Mesenchymal stem cell (in vitro differentiated cells and primary cell): ENCODE measurements around the gene BAIAP2.

ENCODE experiments used
- DNase-seq: peaks from one replicate; pipeline ENCODE4 v3.0.0-alpha.2; 2013
- H2AFZ ChIP-seq: one replicate; pipeline ENCODE4 v1.6.1; 2013; ENCODE audit warnings: low read depth, mild to moderate bottlenecking, control low read depth, inconsistent platforms, low read length, moderate library complexity
- H2AK5ac ChIP-seq: 2 replicates; pipeline ENCODE4 v1.6.1; 2013; ENCODE audit warnings: low read length, moderate library complexity, mild to moderate bottlenecking, inconsistent platforms; ENCODE audit not compliant: severe bottlenecking
- H2BK120ac ChIP-seq: one replicate; pipeline ENCODE4 v1.6.1; 2013; ENCODE audit warnings: low read depth, mild to moderate bottlenecking, inconsistent platforms, low read length, moderate library complexity
- H2BK12ac ChIP-seq, 2 experiments: one replicate each; pipeline ENCODE4 v1.6.1; 2013; ENCODE audit warnings: inconsistent platforms in 2 of 2, low read length in 2 of 2, mild to moderate bottlenecking in 2 of 2, moderate library complexity in 2 of 2, control low read depth in 1 of 2
- H2BK15ac ChIP-seq: one replicate; pipeline ENCODE4 v1.6.1; 2013; ENCODE audit warnings: mild to moderate bottlenecking, low read depth, inconsistent platforms; ENCODE audit not compliant: poor library complexity, severe bottlenecking
- H2BK5ac ChIP-seq: 2 replicates; pipeline ENCODE4 v1.6.1; 2013; ENCODE audit warnings: low read depth, mild to moderate bottlenecking, low read length, control low read depth, inconsistent platforms; ENCODE audit not compliant: poor library complexity, severe bottlenecking
- H3K14ac ChIP-seq, 2 experiments: one replicate each; pipeline ENCODE4 v1.6.1; 2013; ENCODE audit warnings: inconsistent platforms in 2 of 2, low read length in 2 of 2, control low read depth in 1 of 2, mild to moderate bottlenecking in 1 of 2, moderate library complexity in 1 of 2
- H3K18ac ChIP-seq, 2 experiments: one replicate each; pipeline ENCODE4 v1.6.1; 2013; ENCODE audit warnings: inconsistent platforms in 2 of 2, low read length in 2 of 2, control low read depth in 1 of 2, low read depth in 1 of 2, mild to moderate bottlenecking in 1 of 2
- H3K23ac ChIP-seq, 2 experiments: one replicate each; pipeline ENCODE4 v1.6.1; 2013; ENCODE audit warnings: inconsistent platforms in 2 of 2, low read length in 2 of 2, mild to moderate bottlenecking in 2 of 2, moderate library complexity in 2 of 2, control low read depth in 1 of 2
- H3K27ac ChIP-seq: 2 replicates; pipeline ENCODE4 v1.5.1; 2013; ENCODE audit warnings: mild to moderate bottlenecking, moderate library complexity, low read length, control low read depth, inconsistent platforms; ENCODE audit not compliant: poor library complexity, severe bottlenecking
- H3K27me3 ChIP-seq, 2 experiments: 2 replicates each; pipeline versions ENCODE4 v1.6.1 to v1.7.0; 2013; ENCODE audit warnings: low read length in 2 of 2, mild to moderate bottlenecking in 2 of 2, moderate library complexity in 2 of 2, control low read depth in 1 of 2, inconsistent platforms in 1 of 2; ENCODE audit not compliant: control insufficient read depth in 1 of 2, insufficient read depth in 1 of 2
- H3K36me3 ChIP-seq, 2 experiments: 2 replicates each; pipeline versions ENCODE4 v1.6.1 to v1.7.0; 2013; ENCODE audit warnings: low read length in 2 of 2, control low read depth in 1 of 2, inconsistent platforms in 1 of 2, low read depth in 1 of 2, mild to moderate bottlenecking in 1 of 2; ENCODE audit not compliant: insufficient read depth in 2 of 2, control insufficient read depth in 1 of 2
- H3K4ac ChIP-seq, 2 experiments: one replicate each; pipeline ENCODE4 v1.6.1; 2013; ENCODE audit warnings: inconsistent platforms in 2 of 2, low read length in 2 of 2, mild to moderate bottlenecking in 2 of 2, moderate library complexity in 2 of 2, control low read depth in 1 of 2, low read depth in 1 of 2
- H3K4me1 ChIP-seq: 2 replicates; pipeline ENCODE4 v1.6.1; 2013; ENCODE audit warnings: low read depth, low read length, control low read depth; ENCODE audit not compliant: control insufficient read depth, insufficient read depth
- H3K4me2 ChIP-seq: 2 replicates; pipeline ENCODE4 v1.6.1; 2013; ENCODE audit warnings: low read length, mild to moderate bottlenecking, inconsistent platforms; ENCODE audit not compliant: poor library complexity, severe bottlenecking
- H3K4me3 ChIP-seq, 2 experiments: 2 replicates each; pipeline versions ENCODE4 v1.5.1 to v1.7.0; 2013; ENCODE audit warnings: low read length in 2 of 2, mild to moderate bottlenecking in 2 of 2, control low read depth in 1 of 2, low read depth in 1 of 2; ENCODE audit not compliant: insufficient read depth in 1 of 2
- H3K79me1 ChIP-seq: replicated peaks from 2 replicates; pipeline ENCODE4 v1.6.1; 2013; ENCODE audit warnings: mild to moderate bottlenecking, control low read depth, low read length, inconsistent platforms; ENCODE audit not compliant: poor library complexity, severe bottlenecking
- H3K9ac ChIP-seq: 2 replicates; pipeline ENCODE4 v1.7.0; 2013; ENCODE audit warnings: mild to moderate bottlenecking, low read length, moderate library complexity
- H3K9me3 ChIP-seq: 2 replicates; pipeline ENCODE4 v1.7.0; 2013; ENCODE audit warnings: mild to moderate bottlenecking, low read length; ENCODE audit not compliant: control insufficient read depth
- H4K8ac ChIP-seq: one replicate; pipeline ENCODE4 v1.6.1; 2013; ENCODE audit warnings: inconsistent platforms, mild to moderate bottlenecking, low read length, moderate library complexity
- H4K91ac ChIP-seq: one replicate; pipeline ENCODE4 v1.6.1; 2013; ENCODE audit warnings: mild to moderate bottlenecking, low read length, inconsistent platforms
- WGBS: methylation state at CpG from one replicate; pipeline ENCODE4 v1.1.7; 2013; ENCODE audit warnings: mixed read lengths; 5-methylcytosine and 5-hydroxymethylcytosine counted together

Gene BAIAP2

GRCh38 chr17:81163703-81164370 lies 128.9 kb downstream of the BAIAP2 start:
- Histone ChIP-seq H3K27me3 (peaks cover 53 to 75% of the 10 kb centered on the region in 2 experiments), H3K36me3 (no peaks in the 10 kb centered on the region), H2AK5ac (no peak overlapping the region), H3K14ac (no peak overlapping the region), H3K4me2 (no peak overlapping the region), H3K27ac (no peak overlapping the region), H3K4ac (no peak overlapping the region), H3K9ac (no peak overlapping the region), H2BK5ac (no peak overlapping the region), H2BK120ac (no peak overlapping the region), H4K91ac (no peak overlapping the region), H2BK15ac (no peak overlapping the region), H3K4me1 (peaks cover 8% of the 10 kb centered on the region), H2BK12ac (no peak overlapping the region), H3K9me3 (no peaks in the 10 kb centered on the region), H4K8ac (no peak overlapping the region), H3K4me3 (no peak overlapping the region), H3K79me1 (no peaks in the 10 kb centered on the region), H3K23ac (no peak overlapping the region), H2AFZ (no peak overlapping the region), H3K18ac (no peak overlapping the region)
- no peak for DNase-seq
- WGBS, result 88% methylated on average over 15 of the region's 15 CpGs

- H2BK15ac ChIP-seq, result no peak overlapping the region
- H3K23ac ChIP-seq, result no peak overlapping the region
- H2BK12ac ChIP-seq, result no peak overlapping the region
- no peak overlapping the region for H3K14ac ChIP-seq
- H3K9ac ChIP-seq, result no peak overlapping the region
- no peak overlapping the region for H3K27ac ChIP-seq
- peak overlapping the region; percentile 36 for H4K91ac ChIP-seq
- H4K8ac ChIP-seq, result no peak overlapping the region
- H3K9me3 ChIP-seq, result no peaks in the 10 kb centered on the region
- no peak overlapping the region for H3K4me3 ChIP-seq
- no peak overlapping the region for H2BK120ac ChIP-seq
- no peak overlapping the region for H3K18ac ChIP-seq
- DNase-seq, result no peak
- peaks cover 55 to 77% of the 10 kb centered on the region in 2 experiments for H3K27me3 ChIP-seq
- no peaks in the 10 kb centered on the region for H3K79me1 ChIP-seq
- no peak overlapping the region for H2AFZ ChIP-seq
- no peak overlapping the region for H3K4me2 ChIP-seq
- peaks cover 8% of the 10 kb centered on the region for H3K4me1 ChIP-seq
- no peak overlapping the region for H3K4ac ChIP-seq
- no peak overlapping the region for H2AK5ac ChIP-seq
- no peaks in the 10 kb centered on the region for H3K36me3 ChIP-seq
- H2BK5ac ChIP-seq, result no peak overlapping the region
- WGBS, result 76% methylated on average over 19 of the region's 19 CpGs
These were observed 129.7 kb downstream of the BAIAP2 start for GRCh38 chr17:81164371-81165245.

- H3K4me2 ChIP-seq, result peak within 1 kb of the TSS; percentile 67
- 42% methylated on average over 36 of the region's 46 CpGs for WGBS
- no peak within 1 kb of the TSS for H3K9ac ChIP-seq
- H4K8ac ChIP-seq, result peak within 1 kb of the TSS; percentile 33
- no peak within 1 kb of the TSS for H3K14ac ChIP-seq
- no peak within 1 kb of the TSS for H3K27ac ChIP-seq
- peaks cover 55 to 79% of the 10 kb centered on the region in 2 experiments for H3K27me3 ChIP-seq
- no peak within 1 kb of the TSS for H2BK12ac ChIP-seq
- H3K9me3 ChIP-seq, result no peaks in the 10 kb centered on the region
- H2BK15ac ChIP-seq, result peak within 1 kb of the TSS; percentile 36
- H3K4me1 ChIP-seq, result peaks cover 8% of the 10 kb centered on the region
- no peak within 1 kb of the TSS for H3K4ac ChIP-seq
- no peak within 1 kb of the TSS for H2BK120ac ChIP-seq
- no peak within 1 kb of the TSS for H2AFZ ChIP-seq
- H2BK5ac ChIP-seq, result no peak within 1 kb of the TSS
- no peaks in the 10 kb centered on the region for H3K79me1 ChIP-seq
- H2AK5ac ChIP-seq, result no peak within 1 kb of the TSS
- no peak within 1 kb of the TSS for H3K18ac ChIP-seq
- DNase-seq, result peak; percentile 3
- peak within 1 kb of the TSS; percentile 36 for H4K91ac ChIP-seq
- H3K36me3 ChIP-seq, result no peaks in the 10 kb centered on the region
- H3K23ac ChIP-seq, result no peak within 1 kb of the TSS
- peak within 1 kb of the TSS; percentile 24 to 33 for H3K4me3 ChIP-seq
These were observed 130.5 kb downstream of the BAIAP2 start, which contains the start of gene PVALEF for GRCh38 chr17:81165246-81166032. Gene PVALEF, plus strand, starts transcription at chr17:81165507. Its CDS starts 15,720 bp downstream, at chr17:81181227.
